Measurements from ENCODE around the gene HMHB1. TPM values are rescaled to one million over a fixed set of nuclear protein-coding genes. Genes with fewer than 3 reads are reported as not detected.

Gene HMHB1
- total RNA-seq, 1 donor from 2014 or later: not detected

DNA sequence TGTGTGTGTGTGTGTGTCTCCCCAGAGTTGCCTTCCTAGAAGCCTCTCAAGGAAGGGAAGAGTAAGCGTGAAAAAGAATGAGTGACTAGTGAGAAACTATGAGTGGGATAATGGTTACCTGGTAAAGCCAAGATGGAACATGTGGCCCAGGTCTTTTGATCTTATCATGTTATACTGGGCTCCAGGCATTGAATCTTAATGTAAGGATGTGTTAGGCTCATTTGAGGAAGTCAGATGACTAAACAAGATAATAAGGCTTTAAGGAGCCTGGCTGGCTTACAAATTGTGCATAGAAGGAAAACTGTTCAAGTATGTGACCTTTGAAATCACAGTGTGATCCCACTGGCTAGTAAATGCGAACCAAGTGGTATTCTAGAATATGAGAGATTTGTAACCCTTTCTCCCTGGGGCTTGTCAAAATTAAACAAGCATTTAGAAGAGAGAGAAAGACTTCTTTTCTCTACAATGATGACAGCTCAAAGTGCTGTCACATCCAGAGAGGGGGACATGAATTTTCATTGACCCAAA, 29.9 kb upstream of the HMHB1 start:
- TF ChIP-seq, protein P1, sequence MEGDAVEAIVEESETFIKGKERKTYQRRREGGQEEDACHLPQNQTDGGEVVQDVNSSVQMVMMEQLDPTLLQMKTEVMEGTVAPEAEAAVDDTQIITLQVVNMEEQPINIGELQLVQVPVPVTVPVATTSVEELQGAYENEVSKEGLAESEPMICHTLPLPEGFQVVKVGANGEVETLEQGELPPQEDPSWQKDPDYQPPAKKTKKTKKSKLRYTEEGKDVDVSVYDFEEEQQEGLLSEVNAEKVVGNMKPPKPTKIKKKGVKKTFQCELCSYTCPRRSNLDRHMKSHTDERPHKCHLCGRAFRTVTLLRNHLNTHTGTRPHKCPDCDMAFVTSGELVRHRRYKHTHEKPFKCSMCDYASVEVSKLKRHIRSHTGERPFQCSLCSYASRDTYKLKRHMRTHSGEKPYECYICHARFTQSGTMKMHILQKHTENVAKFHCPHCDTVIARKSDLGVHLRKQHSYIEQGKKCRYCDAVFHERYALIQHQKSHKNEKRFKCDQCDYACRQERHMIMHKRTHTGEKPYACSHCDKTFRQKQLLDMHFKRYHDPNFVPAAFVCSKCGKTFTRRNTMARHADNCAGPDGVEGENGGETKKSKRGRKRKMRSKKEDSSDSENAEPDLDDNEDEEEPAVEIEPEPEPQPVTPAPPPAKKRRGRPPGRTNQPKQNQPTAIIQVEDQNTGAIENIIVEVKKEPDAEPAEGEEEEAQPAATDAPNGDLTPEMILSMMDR (IDR thresholded peaks at IDR 0.05): no peak
- DNase-seq (no peak), ATAC-seq (no peak)
- Histone ChIP-seq H3K27ac (no peak overlapping the region), H3K9me3 (no peaks in the 10 kb centered on the region), H3K4me3 (no peak overlapping the region), H3K36me3 (no peaks in the 10 kb centered on the region), H3K27me3 (ENCODE audit: low read depth) (no peaks in the 10 kb centered on the region), H3K4me1 (no peaks in the 10 kb centered on the region)
- intact Hi-C loops (cut with DNase I): no loop called here

GRCh38 chr5:143782588-143783386, 29.2 kb upstream of the HMHB1 start:
- no peaks in the 10 kb centered on the region for H3K4me1 ChIP-seq
- H3K4me3 ChIP-seq: no peak overlapping the region
- ATAC-seq (peak; percentile 23 to 37), DNase-seq (no peak)
- intact Hi-C loops (cut with DNase I): no loop called here
- H3K36me3 ChIP-seq: no peaks in the 10 kb centered on the region
- no peaks in the 10 kb centered on the region for H3K9me3 ChIP-seq
- no peaks in the 10 kb centered on the region for H3K27me3 ChIP-seq (ENCODE audit: low read depth)
- TF ChIP-seq, protein P1 (IDR thresholded peaks at IDR 0.05): no peak
- no peak overlapping the region for H3K27ac ChIP-seq

GRCh38 chr5:143788401-143788800, 23.6 kb upstream of the HMHB1 start:
- no peaks in the 10 kb centered on the region for H3K27me3 ChIP-seq (ENCODE audit: low read depth)
- H3K9me3 ChIP-seq: no peaks in the 10 kb centered on the region
- intact Hi-C loops (cut with DNase I): no loop called here
- H3K4me3 ChIP-seq: no peak overlapping the region
- DNase-seq (no peak), ATAC-seq (no peak)
- TF ChIP-seq, protein P1 (IDR thresholded peaks at IDR 0.05): no peak
- no peak overlapping the region for H3K27ac ChIP-seq
- H3K4me1 ChIP-seq: no peaks in the 10 kb centered on the region
- no peaks in the 10 kb centered on the region for H3K36me3 ChIP-seq

- no peaks in the 10 kb centered on the region for H3K36me3 ChIP-seq
- H3K27ac ChIP-seq: no peak overlapping the region
- no peak for DNase-seq
- intact Hi-C loops (cut with DNase I): no loop called here
- no peak overlapping the region for H3K4me3 ChIP-seq
- TF ChIP-seq, protein P1 (IDR thresholded peaks at IDR 0.05): no peak
- H3K27me3 ChIP-seq (ENCODE audit: low read depth): no peaks in the 10 kb centered on the region
- H3K9me3 ChIP-seq: no peaks in the 10 kb centered on the region
- H3K4me1 ChIP-seq: no peaks in the 10 kb centered on the region
- ATAC-seq: no peak
These were observed 21.4 kb upstream of the HMHB1 start for GRCh38 chr5:143790457-143791112.

- DNase-seq (no peak), ATAC-seq (no peak)
- Histone ChIP-seq H3K4me1 (no peaks in the 10 kb centered on the region), H3K36me3 (no peaks in the 10 kb centered on the region), H3K4me3 (peak overlapping the region; percentile 14), H3K27ac (peak overlapping the region; percentile 13), H3K9me3 (no peaks in the 10 kb centered on the region), H3K27me3 (ENCODE audit: low read depth) (no peaks in the 10 kb centered on the region)
- TF ChIP-seq, protein P1 (IDR thresholded peaks at IDR 0.05): no peak
- intact Hi-C loops (cut with DNase I): no loop called here
These were observed 19.9 kb upstream of the HMHB1 start for GRCh38 chr5:143791848-143792731.
